ENCODE data around the gene ZP2.

The ZP2 gene

GRCh38 chr16:21169249-21169981, 42.0 kb downstream of the ZP2 start:
- H3K36me3 ChIP-seq (ENCODE audit: insufficient read depth, low read length), result peaks cover 14% of the 10 kb centered on the region
- H3K9me3 ChIP-seq (replicated peaks; ENCODE audit: low read length), result no peaks in the 10 kb centered on the region
- no peak overlapping the region for H3K4me3 ChIP-seq (ENCODE audit: low read length)
- H3K9ac ChIP-seq (ENCODE audit: low read depth, low read length), result no peak overlapping the region
- H3K27me3 ChIP-seq (ENCODE audit: control insufficient read depth, insufficient read depth, low read length), result no peaks in the 10 kb centered on the region
- peaks cover 14% of the 10 kb centered on the region for H3K4me1 ChIP-seq (ENCODE audit: control insufficient read depth, insufficient read depth, low read length)
- H3K4me2 ChIP-seq (ENCODE audit: low read length), result no peak overlapping the region

- H3K9ac ChIP-seq (ENCODE audit: low read depth, low read length), result no peak overlapping the region
- no peaks in the 10 kb centered on the region for H3K9me3 ChIP-seq (replicated peaks; ENCODE audit: low read length)
- H3K4me3 ChIP-seq (ENCODE audit: low read length), result no peak overlapping the region
- no peak overlapping the region for H3K4me2 ChIP-seq (ENCODE audit: low read length)
- H3K36me3 ChIP-seq (ENCODE audit: insufficient read depth, low read length), result peaks cover 14% of the 10 kb centered on the region
- peaks cover 14% of the 10 kb centered on the region for H3K4me1 ChIP-seq (ENCODE audit: control insufficient read depth, insufficient read depth, low read length)
- H3K27me3 ChIP-seq (ENCODE audit: control insufficient read depth, insufficient read depth, low read length), result no peaks in the 10 kb centered on the region
Observed at GRCh38 chr16:21167929-21168602, 43.3 kb downstream of the ZP2 start.

- no peaks in the 10 kb centered on the region for H3K9me3 ChIP-seq (replicated peaks; ENCODE audit: low read length)
- H3K36me3 ChIP-seq (ENCODE audit: insufficient read depth, low read length), result peaks cover 18% of the 10 kb centered on the region
Observed at GRCh38 chr16:21167360-21167759, 44.0 kb downstream of the ZP2 start.

GRCh38 chr16:21166561-21166961, 44.8 kb downstream of the ZP2 start:
- no peak overlapping the region for H3K9ac ChIP-seq (ENCODE audit: low read depth, low read length)
- H3K4me3 ChIP-seq (ENCODE audit: low read length), result no peak overlapping the region
- H3K27me3 ChIP-seq (ENCODE audit: control insufficient read depth, insufficient read depth, low read length), result no peaks in the 10 kb centered on the region
- peaks cover 18% of the 10 kb centered on the region for H3K36me3 ChIP-seq (ENCODE audit: insufficient read depth, low read length)
- H3K4me1 ChIP-seq (ENCODE audit: control insufficient read depth, insufficient read depth, low read length), result peaks cover 14% of the 10 kb centered on the region
- H3K9me3 ChIP-seq (replicated peaks; ENCODE audit: low read length), result no peaks in the 10 kb centered on the region
- no peak overlapping the region for H3K4me2 ChIP-seq (ENCODE audit: low read length)

More at GRCh38 chr16:21167360-21167759, 44.0 kb downstream of the ZP2 start:
- Histone ChIP-seq H3K9ac (ENCODE audit: low read depth, low read length) (no peak overlapping the region), H3K4me1 (ENCODE audit: control insufficient read depth, insufficient read depth, low read length) (peaks cover 14% of the 10 kb centered on the region), H3K27me3 (ENCODE audit: control insufficient read depth, insufficient read depth, low read length) (no peaks in the 10 kb centered on the region), H3K4me3 (ENCODE audit: low read length) (no peak overlapping the region), H3K4me2 (ENCODE audit: low read length) (peak overlapping the region; percentile 19)

DNA sequence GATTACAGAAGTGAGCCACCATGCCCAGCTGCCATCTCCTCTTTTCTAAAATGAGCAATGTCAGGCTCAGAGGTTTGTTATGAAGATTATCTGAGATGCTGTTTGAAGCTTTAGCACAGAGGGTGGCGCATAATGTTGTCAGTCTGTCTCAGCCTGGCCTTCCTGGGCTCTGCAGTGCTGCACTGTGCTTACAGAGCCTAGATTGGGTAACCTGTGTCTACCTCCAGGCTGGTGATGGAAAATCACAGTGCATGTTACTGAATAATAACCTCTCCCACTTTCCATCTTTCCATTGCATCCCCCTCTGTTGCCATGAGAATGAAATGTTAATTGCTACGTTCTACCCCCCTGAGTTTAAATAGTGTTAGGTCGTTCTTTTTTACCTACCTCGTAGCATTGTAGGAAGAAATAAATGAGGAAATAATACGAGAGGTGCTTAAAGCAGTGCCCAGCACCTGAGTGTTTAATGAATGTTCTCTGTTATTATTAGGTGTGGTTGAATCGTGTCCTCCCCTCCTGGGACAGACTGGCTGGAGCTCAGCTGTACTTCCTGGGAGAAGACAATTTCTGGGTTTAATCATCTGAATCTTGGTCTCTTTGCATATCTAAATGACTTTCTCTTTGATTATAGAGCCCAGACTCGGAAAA, 46.7 kb downstream of the ZP2 start:
- H3K4me2 ChIP-seq (ENCODE audit: low read length), result no peak overlapping the region
- peaks cover 7% of the 10 kb centered on the region for H3K36me3 ChIP-seq (ENCODE audit: insufficient read depth, low read length)
- H3K4me1 ChIP-seq (ENCODE audit: control insufficient read depth, insufficient read depth, low read length), result peaks cover 22% of the 10 kb centered on the region
- H3K9me3 ChIP-seq (replicated peaks; ENCODE audit: low read length), result no peaks in the 10 kb centered on the region
- H3K9ac ChIP-seq (ENCODE audit: low read depth, low read length), result no peak overlapping the region
- H3K4me3 ChIP-seq (ENCODE audit: low read length), result no peak overlapping the region
- no peaks in the 10 kb centered on the region for H3K27me3 ChIP-seq (ENCODE audit: control insufficient read depth, insufficient read depth, low read length)

DNA sequence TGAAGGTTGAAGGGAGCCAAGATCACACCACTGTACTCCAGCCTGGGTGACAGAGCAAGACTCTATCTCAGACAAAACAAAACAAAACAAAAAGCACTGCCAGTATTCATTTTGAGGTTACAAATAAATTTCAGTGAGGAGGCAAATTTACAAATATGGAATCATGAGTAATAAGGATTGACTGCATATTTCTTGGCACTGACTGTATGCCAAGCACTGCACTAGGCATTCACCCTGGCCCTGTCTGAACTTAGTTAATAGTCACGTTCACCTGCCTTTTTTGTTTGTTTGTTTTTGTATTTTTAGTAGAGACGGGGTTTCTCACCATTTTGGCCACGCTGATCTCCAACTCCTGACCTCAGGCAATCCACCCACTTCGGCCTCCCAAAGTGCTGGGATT, 47.8 kb downstream of the ZP2 start:
- H3K4me1 ChIP-seq (ENCODE audit: control insufficient read depth, insufficient read depth, low read length), result peaks cover 25% of the 10 kb centered on the region
- H3K4me3 ChIP-seq (ENCODE audit: low read length), result no peak overlapping the region
- no peaks in the 10 kb centered on the region for H3K9me3 ChIP-seq (replicated peaks; ENCODE audit: low read length)
- H3K36me3 ChIP-seq (ENCODE audit: insufficient read depth, low read length), result peaks cover 7% of the 10 kb centered on the region
- H3K27me3 ChIP-seq (ENCODE audit: control insufficient read depth, insufficient read depth, low read length), result no peaks in the 10 kb centered on the region
- no peak overlapping the region for H3K4me2 ChIP-seq (ENCODE audit: low read length)
- H3K9ac ChIP-seq (ENCODE audit: low read depth, low read length), result no peak overlapping the region

DNA sequence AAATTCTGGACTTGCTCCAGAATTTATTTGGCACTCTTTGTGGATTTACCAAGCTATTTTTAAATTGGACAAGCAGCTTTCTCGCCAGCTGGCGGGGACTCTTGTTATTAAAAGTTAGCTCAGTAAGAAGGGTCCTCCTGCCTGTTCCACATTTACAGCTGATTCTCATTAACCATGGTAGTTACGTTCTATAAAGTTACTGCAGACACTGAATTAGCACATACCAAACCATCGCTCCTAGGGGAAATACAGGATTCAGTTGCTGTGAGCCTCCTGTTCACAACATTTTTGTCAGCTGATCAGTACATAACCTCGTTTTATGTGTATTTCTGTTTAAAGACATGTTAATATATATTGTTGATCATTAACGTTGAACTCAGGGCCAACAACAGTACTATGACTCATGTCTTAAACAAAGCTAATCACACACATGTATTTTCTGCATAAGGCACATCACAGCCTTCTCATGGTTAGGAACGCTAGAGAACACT, 48.7 kb downstream of the ZP2 start:
- Histone ChIP-seq H3K9ac (ENCODE audit: low read depth, low read length) (no peak overlapping the region), H3K4me1 (ENCODE audit: control insufficient read depth, insufficient read depth, low read length) (peaks cover 32% of the 10 kb centered on the region), H3K27me3 (ENCODE audit: control insufficient read depth, insufficient read depth, low read length) (no peaks in the 10 kb centered on the region), H3K36me3 (ENCODE audit: insufficient read depth, low read length) (peaks cover 7% of the 10 kb centered on the region), H3K9me3 (replicated peaks; ENCODE audit: low read length) (no peaks in the 10 kb centered on the region), H3K4me3 (ENCODE audit: low read length) (no peak overlapping the region), H3K4me2 (ENCODE audit: low read length) (no peak overlapping the region)

GRCh38 chr16:21161211-21161610, 50.2 kb downstream of the ZP2 start:
- H3K4me2 ChIP-seq (ENCODE audit: low read length), result no peak overlapping the region
- H3K36me3 ChIP-seq (ENCODE audit: insufficient read depth, low read length), result peaks cover 7% of the 10 kb centered on the region
- H3K4me1 ChIP-seq (ENCODE audit: control insufficient read depth, insufficient read depth, low read length), result peaks cover 24% of the 10 kb centered on the region
- H3K27me3 ChIP-seq (ENCODE audit: control insufficient read depth, insufficient read depth, low read length), result no peaks in the 10 kb centered on the region
- H3K9me3 ChIP-seq (replicated peaks; ENCODE audit: low read length), result no peaks in the 10 kb centered on the region
- no peak overlapping the region for H3K4me3 ChIP-seq (ENCODE audit: low read length)
- no peak overlapping the region for H3K9ac ChIP-seq (ENCODE audit: low read depth, low read length)

DNA sequence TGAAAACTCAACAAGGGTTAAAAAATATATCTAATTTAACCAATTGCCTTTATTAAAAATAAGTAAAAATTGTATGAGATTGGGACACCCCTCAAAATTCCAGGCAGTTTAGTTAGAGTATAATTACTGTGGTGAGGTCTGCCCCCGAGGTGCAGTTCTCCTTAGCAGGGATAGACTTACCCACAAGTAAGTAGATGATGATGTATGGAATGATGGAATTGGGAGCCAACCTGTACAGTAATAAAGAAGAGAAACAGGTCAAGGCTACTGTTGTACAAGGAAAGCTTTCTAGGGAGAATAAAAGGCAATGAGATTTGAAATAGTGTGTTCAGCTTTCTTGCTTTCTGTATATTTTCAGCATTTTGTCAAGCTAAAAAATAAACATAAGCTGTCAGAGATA, 51.1 kb downstream of the ZP2 start:
- no peak overlapping the region for H3K4me3 ChIP-seq (ENCODE audit: low read length)
- H3K9ac ChIP-seq (ENCODE audit: low read depth, low read length), result no peak overlapping the region
- peaks cover 7% of the 10 kb centered on the region for H3K36me3 ChIP-seq (ENCODE audit: insufficient read depth, low read length)
- no peaks in the 10 kb centered on the region for H3K9me3 ChIP-seq (replicated peaks; ENCODE audit: low read length)
- no peak overlapping the region for H3K4me2 ChIP-seq (ENCODE audit: low read length)
- no peaks in the 10 kb centered on the region for H3K27me3 ChIP-seq (ENCODE audit: control insufficient read depth, insufficient read depth, low read length)
- peaks cover 24% of the 10 kb centered on the region for H3K4me1 ChIP-seq (ENCODE audit: control insufficient read depth, insufficient read depth, low read length)

GRCh38 chr16:21159281-21159951, 52.0 kb downstream of the ZP2 start:
- Histone ChIP-seq H3K4me1 (ENCODE audit: control insufficient read depth, insufficient read depth, low read length) (peaks cover 24% of the 10 kb centered on the region), H3K9ac (ENCODE audit: low read depth, low read length) (peak overlapping the region; percentile 77), H3K4me2 (ENCODE audit: low read length) (peak overlapping the region; percentile 89), H3K9me3 (replicated peaks; ENCODE audit: low read length) (no peaks in the 10 kb centered on the region), H3K4me3 (ENCODE audit: low read length) (peak overlapping the region; percentile 92), H3K27me3 (ENCODE audit: control insufficient read depth, insufficient read depth, low read length) (no peaks in the 10 kb centered on the region), H3K36me3 (ENCODE audit: insufficient read depth, low read length) (peaks cover 6% of the 10 kb centered on the region)
